H9 (cell line): ENCODE results near the gene EHBP1L1. TPM values are rescaled to one million over a fixed set of nuclear protein-coding genes. Genes with fewer than 3 reads are reported as not detected.

ENCODE experiments used
- DNase-seq: peaks from one replicate; pipeline ENCODE4 v3.0.0-alpha.2; 2017
- H2AFZ ChIP-seq: one replicate; pipeline ENCODE4 v1.6.1; 2013; ENCODE audit warnings: mild to moderate bottlenecking, low read length, control low read depth, moderate library complexity
- H2AK5ac ChIP-seq: 2 replicates; pipeline ENCODE4 v1.6.1; 2013; ENCODE audit warnings: low read length, control low read depth, mixed read lengths; ENCODE audit not compliant: insufficient read length
- H2BK120ac ChIP-seq: one replicate; pipeline ENCODE4 v1.6.1; 2013; ENCODE audit warnings: low read depth, mild to moderate bottlenecking, low read length, control low read depth, inconsistent platforms; ENCODE audit not compliant: poor library complexity, severe bottlenecking
- H2BK12ac ChIP-seq: 2 replicates; pipeline ENCODE4 v1.6.1; 2013; ENCODE audit warnings: low read length, control low read depth, mixed read lengths, low read depth; ENCODE audit not compliant: insufficient read length
- H2BK15ac ChIP-seq: 2 replicates; pipeline ENCODE4 v1.6.1; 2013; ENCODE audit warnings: low read depth, low read length, control low read depth
- H2BK20ac ChIP-seq: one replicate; pipeline ENCODE4 v1.6.1; 2013; ENCODE audit warnings: low read depth, mild to moderate bottlenecking, low read length, control low read depth, inconsistent platforms; ENCODE audit not compliant: poor library complexity, severe bottlenecking
- H2BK5ac ChIP-seq: 2 replicates; pipeline ENCODE4 v1.6.1; 2013; ENCODE audit warnings: low read length, control low read depth, mixed read lengths; ENCODE audit not compliant: insufficient read length
- H3K14ac ChIP-seq: 2 replicates; pipeline ENCODE4 v1.6.1; 2013; ENCODE audit warnings: low read length, control low read depth; ENCODE audit not compliant: insufficient read depth
- H3K18ac ChIP-seq: 2 replicates; pipeline ENCODE4 v1.6.1; 2013; ENCODE audit warnings: low read depth, mild to moderate bottlenecking, mixed read lengths, low read length, control low read depth; ENCODE audit not compliant: insufficient read length
- H3K23ac ChIP-seq: 2 replicates; pipeline ENCODE4 v1.6.1; 2013; ENCODE audit warnings: low read length, control low read depth, mixed read lengths, low read depth; ENCODE audit not compliant: insufficient read length
- H3K23me2 ChIP-seq: 2 replicates; pipeline ENCODE4 v1.6.1; 2013; ENCODE audit warnings: low read depth, mild to moderate bottlenecking, mixed read lengths, low read length, control low read depth; ENCODE audit not compliant: insufficient read length, poor library complexity, severe bottlenecking
- H3K27ac ChIP-seq: 2 replicates; pipeline ENCODE4 v1.5.1; 2013; ENCODE audit warnings: low read length, control low read depth, mixed read lengths, low read depth; ENCODE audit not compliant: insufficient read length
- H3K27me3 ChIP-seq: 2 replicates; pipeline ENCODE4 v1.6.1; 2013; ENCODE audit warnings: low read length, control low read depth, inconsistent platforms; ENCODE audit not compliant: insufficient read depth
- H3K4ac ChIP-seq: 2 replicates; pipeline ENCODE4 v1.6.1; 2013; ENCODE audit warnings: low read depth, mild to moderate bottlenecking, control low read depth, inconsistent platforms, low read length, moderate library complexity
- H3K4me1 ChIP-seq: 2 replicates; pipeline ENCODE4 v1.6.1; 2013; ENCODE audit warnings: low read length, control low read depth, inconsistent platforms; ENCODE audit not compliant: insufficient read depth
- H3K4me2 ChIP-seq: 2 replicates; pipeline ENCODE4 v1.6.1; 2013; ENCODE audit warnings: low read length, control low read depth, mixed read lengths; ENCODE audit not compliant: insufficient read length, insufficient read depth
- H3K56ac ChIP-seq: 2 replicates; pipeline ENCODE4 v1.6.1; 2013; ENCODE audit warnings: low read depth, mild to moderate bottlenecking, mixed read lengths, low read length, control low read depth; ENCODE audit not compliant: insufficient read length
- H3K79me1 ChIP-seq: 2 replicates; pipeline ENCODE4 v1.6.1; 2013; ENCODE audit warnings: low read depth, mild to moderate bottlenecking, moderate library complexity, low read length, control low read depth, inconsistent platforms; ENCODE audit not compliant: insufficient read depth, poor library complexity, severe bottlenecking
- H3K79me2 ChIP-seq: 2 replicates; pipeline ENCODE4 v1.6.1; 2013; ENCODE audit warnings: low read length, control low read depth, inconsistent platforms; ENCODE audit not compliant: insufficient read depth
- H3K9ac ChIP-seq: 2 replicates; pipeline ENCODE4 v1.6.1; 2013; ENCODE audit warnings: low read length, control low read depth, mixed read lengths; ENCODE audit not compliant: insufficient read length; ENCODE audit errors: extremely low read depth
- H3K9me3 ChIP-seq: one replicate; pipeline ENCODE4 v1.6.1; 2013; ENCODE audit warnings: low read depth, low read length, inconsistent platforms; ENCODE audit not compliant: control insufficient read depth
- H3T11ph ChIP-seq: one replicate; pipeline ENCODE4 v1.6.1; 2013; ENCODE audit warnings: mild to moderate bottlenecking, low read length, control low read depth, inconsistent platforms
- H4K20me1 ChIP-seq: one replicate; pipeline ENCODE4 v1.6.1; 2013; ENCODE audit not compliant: control insufficient read depth, insufficient read length, insufficient read depth
- H4K5ac ChIP-seq: 2 replicates; pipeline ENCODE4 v1.6.1; 2013; ENCODE audit warnings: low read depth, mild to moderate bottlenecking, mixed read lengths, low read length, control low read depth; ENCODE audit not compliant: insufficient read length
- H4K8ac ChIP-seq: replicated peaks from 2 replicates; pipeline ENCODE4 v1.6.1; 2013; ENCODE audit warnings: low read length, control low read depth, mixed read lengths, low read depth; ENCODE audit not compliant: insufficient read length
- H4K91ac ChIP-seq: 2 replicates; pipeline ENCODE4 v1.6.1; 2013; ENCODE audit warnings: low read depth, mild to moderate bottlenecking, moderate library complexity, mixed read lengths, low read length, control low read depth; ENCODE audit not compliant: insufficient read length
- H3K27ac Mint-ChIP-seq, 3 experiments: 2 replicates in 2 of 3; 3 replicates in 1 of 3; pipeline ENCODE4 v1.8.0; 2020 to 2021; ENCODE audit warnings: mixed read lengths in 3 of 3, mild to moderate bottlenecking in 1 of 3, moderate library complexity in 1 of 3
- H3K27me3 Mint-ChIP-seq: 2 replicates; pipeline ENCODE4 v1.8.0; 2021; ENCODE audit warnings: low read depth, mild to moderate bottlenecking, moderate library complexity, mixed read lengths
- H3K36me3 Mint-ChIP-seq, 3 experiments: 2 replicates in 2 of 3; 3 replicates in 1 of 3; pipeline ENCODE4 v1.8.0; 2020 to 2021; ENCODE audit warnings: low read depth in 3 of 3, mixed read lengths in 3 of 3; ENCODE audit not compliant: insufficient read depth in 1 of 3
- H3K4me1 Mint-ChIP-seq, 2 experiments: 2 replicates each; pipeline ENCODE4 v1.8.0; 2020; ENCODE audit warnings: mixed read lengths in 2 of 2
- H3K4me3 Mint-ChIP-seq, 2 experiments: 2 replicates in 1 of 2; 3 replicates in 1 of 2; pipeline ENCODE4 v1.8.0; 2020 to 2021; ENCODE audit warnings: mild to moderate bottlenecking in 2 of 2, mixed read lengths in 2 of 2, moderate library complexity in 1 of 2
- H3K9me3 Mint-ChIP-seq, 2 experiments: 2 replicates in 1 of 2; 3 replicates in 1 of 2; pipeline ENCODE4 v1.8.0; 2020; ENCODE audit warnings: mild to moderate bottlenecking in 2 of 2, mixed read lengths in 2 of 2, moderate library complexity in 1 of 2
- CTCF ChIP-seq: fragments of 200-600 bp; sonication (generic); conservative IDR thresholded peaks from 3 replicates; pipeline ENCODE4 v1.8.0; 2021; ENCODE audit warnings: antibody characterized with exemption, mild to moderate bottlenecking
- WGBS: extraction: QIAGEN DNeasy Blood & Tissue Kit; methylation state at CpG from one replicate; pipeline ENCODE4 v1.1.7; 2013; ENCODE audit warnings: missing lambda C conversion rate, low lambda C conversion rate, mixed read lengths; ENCODE audit not compliant: insufficient read length; ENCODE audit errors: extremely low coverage; 5-methylcytosine and 5-hydroxymethylcytosine counted together
- total RNA-seq: library from RNA; stranded (reverse); gene quantifications from 2 replicates; pipeline ENCODE4 v1.2.1, GENCODE V29; 2021

The EHBP1L1 gene
- total RNA-seq, 1 experiment from 2014 or later: 13.8 TPM

GRCh38 chr11:65554842-65555430 is 20.9 kb upstream of the EHBP1L1 start:
- H3K4me1 ChIP-seq: peaks cover 9% of the 10 kb centered on the region; the same call in 1 of the 2 replicates
- no peak for TF ChIP-seq CTCF
- H3K14ac ChIP-seq: no peak overlapping the region

More at GRCh38 chr11:65554842-65555430, 20.9 kb upstream of the EHBP1L1 start:
- no peaks in the 10 kb centered on the region for H3K9me3 ChIP-seq
- no peak overlapping the region for H2BK15ac ChIP-seq
- no peak overlapping the region for H3K27ac ChIP-seq
- no peak overlapping the region for H3K4ac ChIP-seq
- no peak overlapping the region for H3K56ac ChIP-seq
- no peaks in the 10 kb centered on the region; a peak in 1 of 5 replicates for H3K9me3 Mint-ChIP-seq
- H3K23me2 ChIP-seq: no peaks in the 10 kb centered on the region
- H3K4me3 Mint-ChIP-seq: peak overlapping the region in 1 of 2 experiments; percentile 62; a peak in 2 of 5 replicates
- H4K20me1 ChIP-seq: no peaks in the 10 kb centered on the region
- no CpG with 5 or more reads among the region's 4 CpGs for WGBS
- H2AK5ac ChIP-seq: no peak overlapping the region
- no peak overlapping the region for H4K91ac ChIP-seq
- H2AFZ ChIP-seq: no peak overlapping the region
- H3T11ph ChIP-seq: no peak overlapping the region
- H2BK5ac ChIP-seq: no peak overlapping the region
- H3K27ac Mint-ChIP-seq: no peak overlapping the region
- no peak overlapping the region for H4K5ac ChIP-seq
- no peak overlapping the region for H4K8ac ChIP-seq
- peaks cover 59% of the 10 kb centered on the region for H3K27me3 Mint-ChIP-seq
- H3K79me2 ChIP-seq: no peaks in the 10 kb centered on the region
- H3K4me2 ChIP-seq: no peak overlapping the region
- no peak overlapping the region for H3K23ac ChIP-seq
- no peak overlapping the region for H2BK12ac ChIP-seq
- DNase-seq: no peak
- no peaks in the 10 kb centered on the region for H3K79me1 ChIP-seq
- peaks cover 51 to 67% of the 10 kb centered on the region in 2 experiments for H3K4me1 Mint-ChIP-seq
- no peak overlapping the region for H3K18ac ChIP-seq
- H3K27me3 ChIP-seq: no peaks in the 10 kb centered on the region; the same call in 1 of the 2 replicates
- no peak overlapping the region for H2BK20ac ChIP-seq
- H3K9ac ChIP-seq: no peak overlapping the region
- H2BK120ac ChIP-seq: no peak overlapping the region
- no peaks in the 10 kb centered on the region for H3K36me3 Mint-ChIP-seq
